ENCODE measurements around the gene LARGE1.

Gene LARGE1

DNA sequence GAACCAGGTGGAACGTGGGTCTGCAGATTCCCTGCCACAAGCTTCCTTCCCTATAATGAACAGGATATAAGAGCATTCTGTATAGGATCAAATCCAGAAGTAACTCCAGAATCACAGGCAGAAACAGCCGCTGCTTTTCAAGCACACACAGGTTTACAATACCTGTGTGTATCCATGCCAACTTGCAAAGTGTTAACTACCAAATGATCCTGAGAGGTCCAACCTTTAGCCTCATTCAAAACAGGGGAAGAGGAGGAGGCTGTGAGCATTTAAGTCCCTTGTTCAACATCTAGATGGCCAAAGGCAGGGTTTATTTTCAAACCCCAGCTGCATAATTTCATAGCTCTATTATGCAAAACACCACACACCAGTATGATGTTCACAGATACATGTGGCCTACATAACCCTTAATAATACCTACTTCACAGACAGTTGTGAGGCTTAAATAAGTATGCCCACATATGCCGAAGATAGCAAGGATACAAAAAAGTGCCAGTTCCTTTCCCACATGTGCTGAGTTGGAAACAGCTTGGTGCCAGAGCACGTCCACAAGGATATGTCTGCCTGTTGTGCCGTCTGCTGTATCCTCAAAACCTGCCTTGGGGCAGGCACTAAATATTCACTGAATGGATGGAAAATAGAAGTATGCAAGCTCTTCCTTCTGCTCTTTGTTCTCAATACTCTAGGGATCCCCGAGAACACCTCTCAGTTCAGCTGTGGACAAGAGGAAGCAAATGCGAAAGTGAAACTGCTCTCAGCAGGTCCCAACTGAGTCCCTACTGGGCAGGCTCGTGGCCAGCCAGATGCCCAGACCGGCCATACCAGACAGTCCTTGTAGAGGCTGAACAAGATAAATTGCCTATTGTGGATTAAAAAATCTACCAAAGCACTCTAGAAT, 66.8 kb downstream of the LARGE1 start:
- DNase-seq (ENCODE audit: low spot score): no peak

DNA sequence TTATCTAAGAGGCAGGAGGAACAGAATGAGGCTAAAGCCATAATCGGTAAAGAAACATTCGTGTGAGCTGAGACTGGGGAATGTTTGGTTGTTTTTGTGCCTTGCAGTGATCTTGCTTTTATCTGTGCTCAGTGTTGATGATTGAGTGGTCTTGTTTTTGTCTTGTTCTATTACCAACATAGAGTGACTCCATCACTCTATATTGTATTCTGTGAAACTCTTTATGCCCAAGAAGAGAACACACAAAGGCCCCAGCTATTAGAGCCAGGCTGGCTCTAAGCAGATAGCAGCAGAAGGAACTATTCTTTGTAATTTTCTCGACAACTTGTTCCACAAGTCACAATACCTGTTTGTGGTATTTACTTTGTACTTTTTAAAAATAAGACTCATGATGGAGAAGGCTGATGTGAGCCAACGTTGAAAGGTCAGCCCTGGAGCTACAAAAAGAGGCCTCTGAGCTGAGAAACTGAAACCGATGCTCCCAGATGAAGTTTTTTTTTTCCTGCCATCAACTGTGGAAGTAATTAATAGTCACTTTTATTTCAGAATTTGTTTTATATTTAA, 68.4 kb downstream of the LARGE1 start:
- DNase-seq (ENCODE audit: low spot score): no peak

DNA sequence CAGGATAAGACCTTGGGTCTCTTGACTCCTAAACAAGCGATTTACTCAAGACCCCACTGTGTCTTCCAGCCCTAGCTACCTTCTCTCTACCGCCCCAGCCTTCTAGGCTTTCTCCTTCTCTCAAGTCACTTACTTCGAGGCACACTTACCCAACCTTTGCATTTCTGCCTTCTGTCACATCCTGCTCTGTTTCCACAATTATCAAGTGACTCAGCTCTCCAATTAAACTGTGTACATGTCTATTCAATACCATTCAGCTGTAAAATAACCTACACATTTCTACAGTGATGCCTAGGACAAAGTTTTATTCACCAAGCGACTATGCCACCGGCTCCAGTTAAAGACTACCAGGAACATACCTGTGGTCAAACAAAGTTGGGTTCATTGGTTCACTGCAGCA, 69.0 kb downstream of the LARGE1 start:
- DNase-seq (ENCODE audit: low spot score): no peak

DNA sequence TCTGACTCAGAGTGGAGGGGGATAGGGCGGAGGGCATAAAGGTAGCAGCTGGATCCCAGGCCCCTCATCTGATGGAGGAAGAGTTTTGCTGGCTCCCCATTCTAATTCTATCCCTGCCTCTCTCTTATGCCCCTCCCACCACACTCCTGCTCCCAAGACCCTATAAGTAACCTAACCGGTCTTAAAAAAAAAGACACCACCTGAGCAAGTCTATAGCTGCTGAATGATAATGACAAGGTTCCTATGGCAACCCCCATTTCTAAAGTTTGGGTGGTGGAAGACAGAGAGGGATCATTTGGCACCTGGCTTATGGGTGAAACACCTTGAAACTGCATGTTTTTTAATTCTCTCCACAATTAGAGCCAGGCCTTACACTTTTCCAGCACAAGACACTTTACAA, 69.6 kb downstream of the LARGE1 start:
- no peak for DNase-seq (ENCODE audit: low spot score)

DNA sequence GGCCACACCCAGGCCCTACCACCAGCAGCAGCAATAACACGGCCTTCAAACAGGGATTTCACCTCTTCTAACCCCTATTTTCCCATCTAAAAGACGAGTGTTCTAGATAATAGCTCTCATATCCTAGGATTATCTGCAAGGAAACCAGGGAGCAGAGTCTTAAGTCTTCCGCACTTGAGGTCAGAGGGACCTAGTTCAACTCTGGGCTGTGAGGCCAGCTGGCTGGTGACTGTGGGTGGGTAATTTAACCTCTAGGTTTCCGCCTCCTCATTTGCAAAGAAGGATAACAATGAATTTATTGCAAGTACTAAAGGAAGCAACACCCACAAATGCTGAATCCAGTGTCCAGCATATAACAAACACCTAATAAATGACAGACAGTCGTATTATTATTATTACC, 70.1 kb downstream of the LARGE1 start:
- no peak for DNase-seq (ENCODE audit: low spot score)

DNA sequence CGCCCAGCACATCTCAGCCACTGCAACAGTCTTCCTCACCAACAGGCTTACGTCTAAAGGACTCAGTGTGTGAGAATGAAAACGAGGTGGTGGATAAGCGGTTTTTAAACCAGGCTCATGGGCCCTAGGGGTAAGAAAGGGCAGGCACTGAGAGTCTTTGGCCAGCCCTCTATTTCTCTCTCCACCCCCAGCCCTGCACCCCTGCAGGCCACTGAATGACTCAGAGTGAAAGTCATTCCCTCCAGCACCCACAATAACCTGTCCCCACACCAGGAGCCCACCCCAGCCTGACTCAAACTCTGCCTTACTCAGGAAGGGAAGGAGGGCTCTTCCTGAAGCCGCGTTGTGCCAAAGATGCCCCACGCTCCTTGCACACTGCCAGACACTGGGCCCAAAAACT, 72.0 kb downstream of the LARGE1 start:
- DNase-seq (ENCODE audit: low spot score): no peak

DNA sequence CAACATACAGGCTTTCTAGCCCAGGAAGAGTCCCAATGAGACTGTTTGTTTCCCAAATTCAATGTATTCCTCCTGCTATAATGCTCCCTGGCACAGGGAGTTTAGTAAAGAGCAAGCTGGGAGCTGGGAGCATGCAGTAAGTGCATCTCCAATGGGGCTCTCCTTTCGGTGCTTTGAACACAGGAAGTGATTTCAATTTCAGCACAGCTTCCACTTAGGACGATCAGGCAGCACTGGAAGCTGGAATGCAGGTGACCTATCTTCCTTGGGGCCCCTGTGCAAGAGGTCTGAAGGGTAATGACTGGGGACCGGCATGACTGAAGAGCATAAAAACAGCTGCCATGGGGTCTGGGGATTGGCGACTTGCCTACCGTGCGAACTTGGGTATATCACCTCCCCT, 76.0 kb downstream of the LARGE1 start:
- DNase-seq (ENCODE audit: low spot score): no peak

DNA sequence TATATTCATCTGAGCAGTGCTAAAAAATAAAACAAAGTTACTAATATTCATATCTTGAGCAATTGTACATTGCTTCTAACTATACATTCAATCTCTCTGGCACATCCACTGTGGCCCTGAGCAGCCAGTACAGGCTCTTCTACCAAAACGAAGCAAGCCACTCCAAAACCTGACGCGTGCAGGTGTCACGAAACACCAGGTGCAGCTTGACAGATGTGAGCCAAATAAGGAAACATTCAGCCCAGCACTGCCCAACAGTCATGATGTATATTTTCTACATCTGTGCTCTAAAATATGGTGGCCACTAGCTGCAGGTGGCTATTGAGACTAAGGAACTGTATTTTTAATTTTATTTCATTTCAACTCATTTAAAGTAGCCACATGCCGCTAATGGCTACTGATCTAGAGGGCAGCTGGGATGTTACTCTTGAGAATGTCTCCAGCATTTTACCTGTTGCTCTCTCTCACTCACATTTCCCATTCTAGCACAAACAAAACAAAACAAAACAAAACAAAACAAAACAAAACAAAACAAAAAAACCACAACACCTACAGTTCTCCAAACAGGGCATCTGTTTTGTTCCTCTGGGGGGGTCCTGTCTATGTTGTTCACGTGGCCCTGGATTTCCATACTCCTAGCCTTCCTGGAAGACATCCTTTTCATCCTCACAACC, 77.7 kb downstream of the LARGE1 start:
- no peak for DNase-seq (ENCODE audit: low spot score)

DNA sequence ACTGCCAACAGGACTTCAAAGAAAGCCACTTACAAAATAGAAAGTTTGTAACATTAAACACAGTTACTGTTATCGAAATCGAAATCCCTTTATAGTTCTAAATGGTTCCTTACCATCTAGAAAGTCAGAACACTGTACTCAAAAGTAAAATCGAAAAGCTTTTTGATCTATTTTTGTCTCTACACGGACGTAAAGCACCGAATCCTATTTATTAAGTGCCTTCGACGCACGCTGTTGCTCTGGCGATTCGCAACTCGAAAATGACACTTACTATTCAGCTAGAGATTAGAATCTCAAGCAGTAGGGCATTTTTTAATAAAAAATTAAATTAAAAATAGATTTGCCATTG, 78.3 kb downstream of the LARGE1 start:
- DNase-seq (ENCODE audit: low spot score): no peak

DNA sequence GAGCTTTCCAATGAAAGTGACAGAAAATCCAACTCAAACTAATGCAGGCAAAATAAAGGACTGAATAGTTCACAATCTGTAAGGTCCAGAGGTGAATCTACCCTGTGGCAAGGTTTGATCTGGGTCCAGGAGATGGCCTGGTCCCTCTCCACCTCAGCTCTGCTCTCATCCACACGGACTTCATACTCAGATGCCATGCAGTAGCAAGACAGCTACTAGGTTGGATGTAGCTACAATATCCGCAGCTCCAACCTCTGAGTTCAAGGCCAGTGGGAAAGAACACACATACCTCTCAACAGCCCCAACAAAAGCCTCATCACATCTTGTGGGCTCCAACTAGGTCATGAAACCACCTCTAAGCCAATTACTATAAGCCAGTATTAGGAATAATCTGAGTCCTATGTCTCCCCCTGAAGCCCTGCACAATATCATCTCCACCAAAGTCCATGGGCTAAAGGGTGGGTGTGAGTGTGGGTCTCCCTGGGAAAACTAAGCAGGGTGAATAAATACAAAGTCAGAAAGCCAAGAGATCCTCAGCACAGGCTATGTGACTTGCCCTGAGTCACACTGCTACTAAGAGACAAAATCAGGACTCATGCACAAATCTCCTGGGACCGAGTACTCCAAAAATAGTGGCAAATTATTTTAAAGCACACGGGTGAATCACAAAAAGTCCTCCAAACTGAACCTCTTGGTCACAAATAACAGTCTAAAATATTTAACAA, 78.8 kb downstream of the LARGE1 start:
- no peak for DNase-seq (ENCODE audit: low spot score)

DNA sequence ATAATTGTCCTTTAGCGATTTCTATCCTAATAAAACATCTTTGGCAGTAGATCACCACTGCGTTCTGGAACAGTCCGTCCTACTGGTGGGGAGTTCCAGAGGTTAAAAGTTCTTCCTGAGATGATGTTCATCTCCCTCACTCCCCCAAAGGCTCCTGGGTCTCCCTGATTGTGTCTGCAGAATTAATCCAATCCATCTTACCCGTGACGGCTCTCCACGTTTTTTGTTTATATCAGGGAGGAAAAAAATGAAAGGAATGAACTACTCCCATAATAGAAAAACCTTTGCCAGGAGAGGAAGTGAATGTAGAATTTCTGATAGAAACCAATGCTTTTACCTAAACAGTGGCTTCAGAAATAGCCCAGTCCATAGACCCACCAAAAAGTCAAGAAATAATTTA, 81.6 kb downstream of the LARGE1 start:
- DNase-seq (ENCODE audit: low spot score): no peak

DNA sequence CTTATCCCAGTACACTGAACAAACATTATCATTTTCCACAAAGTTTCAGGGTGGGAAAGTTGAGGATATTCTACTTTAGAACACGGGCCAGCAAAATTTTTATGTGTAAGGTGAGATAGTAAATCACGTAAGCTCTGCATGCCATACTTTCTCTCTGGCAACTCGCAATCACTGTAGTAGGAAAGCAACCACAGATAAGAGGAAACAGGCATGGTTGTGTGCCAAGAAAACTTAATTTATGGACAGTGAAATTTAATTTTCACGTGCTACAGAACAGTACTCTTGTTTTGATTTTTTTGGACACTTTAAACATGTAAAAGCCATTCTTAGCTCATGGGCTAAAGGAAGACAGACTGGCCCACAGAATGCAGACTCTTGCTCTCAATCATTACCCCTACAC, 82.5 kb downstream of the LARGE1 start:
- DNase-seq (ENCODE audit: low spot score): no peak

DNA sequence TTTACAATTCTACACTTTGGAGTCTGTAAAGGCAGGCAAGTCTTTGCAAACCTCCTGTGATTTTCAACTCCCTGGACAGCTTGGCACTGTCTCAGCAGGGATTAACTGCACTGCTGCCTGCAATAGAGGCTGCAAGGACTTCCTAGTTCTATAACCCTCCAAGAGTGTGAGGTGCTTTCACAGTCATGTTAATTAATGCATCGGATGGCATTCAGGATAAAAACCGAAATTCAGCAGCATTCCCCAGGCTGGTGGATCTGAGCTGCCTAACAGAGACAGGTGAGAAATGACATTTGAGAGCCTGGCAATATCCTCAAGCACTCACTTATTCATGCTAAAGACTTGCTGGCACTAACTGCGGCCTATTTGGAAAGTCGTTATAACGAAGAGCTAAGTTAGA, 85.0 kb downstream of the LARGE1 start:
- DNase-seq (ENCODE audit: low spot score): no peak

DNA sequence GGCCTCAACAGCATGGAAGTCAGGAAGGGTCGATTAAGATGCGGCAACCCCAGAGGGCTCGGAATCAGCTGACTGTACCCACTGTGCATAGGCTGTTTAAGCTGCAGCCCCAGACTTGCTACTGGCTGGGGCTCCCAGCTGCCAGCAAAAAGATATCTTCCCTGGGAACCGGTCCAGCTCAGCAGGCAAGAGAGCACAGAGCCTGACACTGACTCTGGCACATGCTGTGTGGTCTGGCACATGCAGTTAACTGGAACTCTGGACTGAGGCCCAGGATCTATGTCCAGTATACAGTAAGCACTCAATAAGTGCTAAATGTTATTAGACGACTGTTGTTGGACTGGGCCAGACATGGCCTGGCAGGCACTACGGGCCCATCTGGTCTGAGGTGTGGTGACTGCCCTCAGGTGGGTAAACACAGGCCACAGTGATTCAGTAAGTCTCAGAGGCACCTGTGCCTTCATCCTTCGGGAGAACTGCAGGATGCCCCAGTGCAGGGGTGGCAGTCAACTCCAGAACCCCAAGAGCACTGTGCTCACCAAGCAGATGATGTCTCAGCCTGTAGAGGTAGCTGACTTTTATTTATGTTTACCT, 87.6 kb downstream of the LARGE1 start:
- DNase-seq (ENCODE audit: low spot score): no peak

DNA sequence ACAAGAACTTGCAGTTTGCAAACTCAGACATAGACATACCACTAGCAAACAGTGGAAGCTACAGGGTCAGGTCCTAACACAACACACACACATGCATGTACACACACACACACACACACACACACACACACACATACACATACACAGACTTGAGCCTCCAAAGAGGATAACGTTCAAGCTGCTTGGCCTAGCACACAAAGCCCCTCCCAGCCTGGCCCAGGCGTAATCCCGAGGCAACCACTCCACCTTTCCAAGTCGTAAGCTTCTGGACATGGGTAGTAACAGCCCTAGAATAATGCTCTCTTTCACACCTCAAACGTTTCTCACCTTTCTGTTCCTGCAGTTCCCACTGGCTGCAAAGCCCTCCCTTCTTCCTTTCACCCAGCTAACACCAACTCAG, 88.6 kb downstream of the LARGE1 start:
- DNase-seq (ENCODE audit: low spot score): no peak

DNA sequence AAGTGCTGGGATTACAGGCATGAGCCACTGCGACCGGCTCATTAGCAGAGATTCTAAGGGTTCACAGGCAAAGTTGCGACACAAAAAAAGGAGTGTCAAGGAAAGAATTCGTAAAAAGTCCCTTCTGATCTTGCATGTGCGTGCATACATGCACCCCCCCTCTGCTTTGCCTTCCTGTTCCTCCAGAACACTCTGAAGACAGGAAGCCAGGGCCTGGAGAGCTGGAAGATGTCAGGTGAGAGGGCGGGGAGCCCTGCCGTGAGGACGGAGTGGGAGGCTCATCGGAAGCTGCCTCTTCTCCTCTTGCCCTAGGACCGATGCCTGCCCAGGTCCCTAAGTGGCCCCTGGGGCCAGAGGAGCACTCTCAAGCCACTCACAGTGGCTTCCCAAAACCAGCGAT, 89.1 kb downstream of the LARGE1 start:
- no peak for DNase-seq (ENCODE audit: low spot score)

DNA sequence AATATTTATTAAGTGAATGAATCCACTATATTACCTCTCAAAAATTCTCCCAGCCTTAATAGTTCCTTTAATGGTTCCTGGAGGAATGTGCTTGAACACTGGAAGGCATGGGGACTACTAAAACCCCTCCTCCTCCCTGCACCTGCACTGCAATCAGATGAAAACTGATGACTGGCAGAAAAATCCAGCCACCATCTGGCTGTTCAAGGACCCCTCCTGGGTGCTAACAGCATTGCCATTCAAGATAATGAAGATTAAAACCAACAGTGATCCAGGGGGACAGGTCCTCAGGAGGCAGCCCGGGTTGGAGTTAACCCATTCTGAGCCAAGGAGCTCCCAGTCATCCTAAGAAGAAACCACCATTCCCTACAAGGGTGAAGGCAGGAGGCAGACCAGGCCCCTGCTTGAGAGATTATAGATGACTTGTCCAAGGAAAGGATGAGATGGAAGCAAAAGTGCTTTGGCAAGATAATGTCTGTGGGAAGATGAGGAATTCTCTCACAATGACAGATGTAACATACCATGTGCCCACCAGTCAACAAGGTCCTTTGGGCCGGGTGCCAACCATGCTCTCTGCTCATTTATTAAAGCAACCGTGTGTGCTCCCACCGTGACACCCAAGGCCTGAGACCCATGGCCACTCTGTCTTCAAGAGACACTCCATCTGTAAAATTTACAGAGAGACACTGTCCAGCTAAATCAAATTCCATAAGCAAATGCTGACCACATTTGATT, 90.6 kb downstream of the LARGE1 start:
- no peak for DNase-seq (ENCODE audit: low spot score)

DNA sequence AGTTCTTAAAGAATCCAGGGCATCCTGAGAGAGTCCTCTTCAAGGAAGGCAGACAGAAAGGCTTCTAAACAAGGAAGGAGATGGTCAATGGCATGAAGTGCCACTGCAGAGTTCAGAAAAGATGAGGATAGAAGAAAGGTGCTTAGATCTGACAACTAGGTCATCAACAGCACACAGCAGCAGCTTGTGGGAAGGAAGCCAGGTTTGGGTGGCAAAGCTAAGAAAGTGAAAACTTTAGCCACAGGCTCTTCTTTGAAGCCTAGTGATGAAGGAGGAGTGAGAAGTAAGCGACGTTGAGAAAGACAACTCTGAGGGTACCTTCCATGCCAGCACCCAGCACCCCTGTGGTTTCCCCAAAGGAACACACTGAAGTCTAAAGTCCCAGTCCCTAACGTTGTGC, 92.0 kb downstream of the LARGE1 start:
- DNase-seq (ENCODE audit: low spot score): no peak

DNA sequence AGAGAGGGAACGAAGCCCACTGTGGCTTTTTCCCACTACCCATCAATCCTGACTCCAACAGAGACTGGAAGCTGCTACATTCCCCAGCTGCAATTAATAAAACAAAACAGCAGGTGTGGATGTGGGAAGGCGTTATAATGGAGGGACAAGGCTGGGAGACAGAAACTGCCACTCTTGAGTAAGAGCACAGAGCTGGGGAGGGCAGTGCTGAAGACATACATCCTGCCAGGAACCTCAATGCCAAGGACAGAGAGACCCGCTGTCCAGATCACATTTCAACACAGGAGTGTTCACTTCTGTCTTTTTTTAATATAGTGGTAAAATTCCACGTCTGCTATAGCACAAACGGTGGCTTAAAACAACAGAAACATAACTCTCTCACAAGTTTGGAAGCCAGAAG, 94.5 kb downstream of the LARGE1 start:
- DNase-seq (ENCODE audit: low spot score): no peak

DNA sequence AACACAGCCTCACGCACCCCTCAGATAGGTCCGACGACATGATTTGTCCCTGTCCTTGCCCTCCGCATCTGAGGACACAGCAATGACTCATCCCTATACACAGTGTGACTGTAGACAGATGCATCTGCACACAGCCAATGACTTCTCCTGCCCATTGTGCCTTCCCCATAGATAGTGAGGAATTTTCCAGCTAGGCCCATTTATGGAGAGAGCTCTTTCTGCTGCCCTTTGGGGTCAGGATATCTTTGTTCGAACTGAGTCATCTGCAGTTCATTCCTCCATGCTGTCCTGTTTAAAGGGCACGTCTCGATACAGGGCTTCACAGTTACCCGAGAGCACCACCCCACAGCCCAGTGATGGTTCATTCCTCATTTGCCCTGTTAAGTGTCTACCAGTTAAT, 96.7 kb downstream of the LARGE1 start:
- DNase-seq (ENCODE audit: low spot score): no peak

DNA sequence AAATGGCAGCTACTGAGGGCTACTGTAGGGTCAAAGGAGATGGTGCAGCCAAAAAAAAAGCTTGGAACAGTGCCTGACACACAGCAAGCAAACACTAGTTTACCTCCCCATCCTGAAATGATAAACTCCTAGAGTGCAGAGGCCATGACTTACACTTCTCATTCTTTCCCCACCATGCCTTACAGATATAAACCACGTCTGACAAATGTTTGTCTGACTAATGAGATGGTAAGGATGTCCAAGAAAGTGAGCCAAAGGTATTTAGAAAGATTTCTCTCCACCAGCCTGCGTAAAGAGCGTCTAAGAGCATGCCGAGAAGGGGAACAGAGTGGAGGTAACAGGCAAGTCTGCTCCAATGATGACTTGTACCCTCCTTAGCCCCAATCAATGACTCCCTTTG, 99.0 kb downstream of the LARGE1 start:
- no peak for DNase-seq (ENCODE audit: low spot score)

DNA sequence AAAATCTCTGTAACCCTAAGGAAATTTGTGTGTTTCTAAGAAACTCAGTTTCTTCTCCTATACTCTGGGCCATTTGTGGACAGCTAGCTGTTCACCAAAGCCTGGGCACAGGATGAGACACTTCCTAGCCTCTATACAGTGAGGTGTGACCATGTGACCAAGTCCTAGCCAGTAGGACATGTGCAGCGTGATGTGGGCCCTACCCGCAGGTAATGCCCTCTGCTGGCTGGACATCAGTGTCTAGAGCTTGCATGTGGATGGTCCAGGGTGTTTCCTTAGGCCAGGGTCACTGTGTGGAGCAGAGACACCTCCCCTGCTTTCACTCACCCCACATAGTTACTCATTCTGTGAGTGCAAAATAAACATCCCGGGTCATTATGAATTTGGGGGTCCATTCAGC, 100.5 kb downstream of the LARGE1 start:
- DNase-seq (ENCODE audit: low spot score): no peak

Measured in hematopoietic multipotent progenitor cell treated with erythropoietin and hydrocortisone succinate and interleukin-3 and kit ligand, for 17 days (in vitro differentiated cells).